ENCODE data around the gene UPK3A.
A peak's percentile ranks its signal among the peaks of the same experiment; 100 is the strongest.
"Not testable (repeated sequence)": the region's sequence is repeated elsewhere in the genome, so short reads cannot be mapped to it uniquely, and the experiment has no call there.

Gene UPK3A

DNA sequence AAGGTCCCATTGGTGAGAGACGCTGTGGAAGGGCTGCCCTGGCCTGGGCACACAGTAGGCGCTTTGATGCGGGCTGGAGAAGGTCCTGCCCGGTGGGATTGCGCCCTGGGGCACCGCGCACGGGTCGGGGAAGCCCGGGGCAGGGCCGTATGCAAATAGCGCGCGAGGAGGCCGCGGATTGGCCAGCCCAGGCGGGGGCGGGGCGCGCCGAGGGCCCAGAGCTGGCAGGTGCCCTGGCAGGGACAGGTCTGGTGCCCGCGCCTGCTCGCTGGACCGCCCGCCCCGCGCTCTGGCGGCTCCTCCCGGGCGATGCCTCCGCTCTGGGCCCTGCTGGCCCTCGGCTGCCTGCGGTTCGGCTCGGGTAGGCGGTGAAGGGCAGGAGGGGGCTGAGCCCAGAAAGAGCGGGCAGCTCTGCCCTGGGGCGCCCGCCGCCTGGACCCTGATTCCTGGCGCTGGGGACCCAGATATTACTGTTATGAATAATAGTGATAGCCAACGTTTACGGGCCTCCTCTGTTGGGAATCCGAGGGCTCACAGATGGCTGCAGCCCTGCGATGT is at the start of gene UPK3A:
UPK3A (plus strand) TSS at position 245 of the 558 bp plus-strand sequence; CDS start at position 310, 65 bp downstream.
- DNase-seq: peak; percentile 1

DNA sequence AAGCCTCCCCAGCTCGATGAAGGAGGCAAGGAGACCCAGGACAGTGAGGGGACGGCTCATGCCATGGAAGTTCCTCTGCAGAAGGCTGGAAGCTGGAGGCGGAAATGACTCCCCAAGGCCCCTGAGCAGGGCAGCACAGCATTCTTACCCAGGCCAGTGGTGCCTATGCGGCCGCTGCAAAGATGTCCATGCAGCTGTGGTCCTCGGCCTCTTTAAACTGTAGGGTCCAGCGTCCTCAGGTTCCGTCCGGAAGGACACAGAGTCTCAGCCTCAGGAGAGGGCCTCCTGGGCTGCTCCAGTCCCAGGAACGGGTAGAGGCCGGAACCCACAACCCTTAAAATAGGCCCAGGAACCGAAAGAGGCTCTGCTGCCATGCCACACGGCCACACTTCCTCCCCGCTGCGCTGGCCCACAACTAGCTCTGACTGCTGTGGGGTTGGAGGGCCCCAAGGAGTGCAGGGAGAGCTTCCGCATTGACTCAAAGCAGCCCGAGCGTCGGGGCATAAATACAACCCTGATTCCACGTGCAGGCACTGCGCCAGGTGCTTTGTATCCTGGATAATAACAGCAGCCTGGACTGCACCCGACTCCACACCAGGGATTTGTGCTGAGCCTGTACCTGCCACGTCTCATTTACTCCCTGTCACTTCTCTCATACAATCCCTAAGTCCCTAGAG is 49.5 kb upstream of the UPK3A start:
- no peak for DNase-seq

DNA sequence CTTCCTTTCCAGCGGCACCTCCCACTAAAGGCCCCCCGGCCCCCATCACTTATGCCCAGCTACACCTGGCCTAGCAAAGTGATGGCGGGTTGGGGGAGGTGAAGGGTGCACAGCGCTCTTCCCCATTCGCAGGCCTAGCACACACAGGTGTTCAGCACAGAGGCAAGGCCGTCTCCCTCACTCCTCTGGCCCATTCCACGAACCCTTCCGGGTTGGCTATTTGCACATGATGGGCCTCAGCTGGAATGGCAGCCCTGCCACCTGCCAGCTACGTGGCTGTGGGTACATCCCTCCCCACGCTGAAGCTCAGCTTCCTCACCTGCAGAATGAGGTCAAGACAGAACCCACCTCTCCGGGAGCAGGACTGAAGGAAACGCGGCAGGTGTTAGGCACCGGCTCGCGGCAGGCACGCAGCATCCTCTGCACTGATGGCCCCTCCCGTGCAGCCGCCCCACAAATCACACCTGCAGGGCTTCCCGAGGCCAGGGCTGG is 48.9 kb upstream of the UPK3A start:
- DNase-seq: no peak

DNA sequence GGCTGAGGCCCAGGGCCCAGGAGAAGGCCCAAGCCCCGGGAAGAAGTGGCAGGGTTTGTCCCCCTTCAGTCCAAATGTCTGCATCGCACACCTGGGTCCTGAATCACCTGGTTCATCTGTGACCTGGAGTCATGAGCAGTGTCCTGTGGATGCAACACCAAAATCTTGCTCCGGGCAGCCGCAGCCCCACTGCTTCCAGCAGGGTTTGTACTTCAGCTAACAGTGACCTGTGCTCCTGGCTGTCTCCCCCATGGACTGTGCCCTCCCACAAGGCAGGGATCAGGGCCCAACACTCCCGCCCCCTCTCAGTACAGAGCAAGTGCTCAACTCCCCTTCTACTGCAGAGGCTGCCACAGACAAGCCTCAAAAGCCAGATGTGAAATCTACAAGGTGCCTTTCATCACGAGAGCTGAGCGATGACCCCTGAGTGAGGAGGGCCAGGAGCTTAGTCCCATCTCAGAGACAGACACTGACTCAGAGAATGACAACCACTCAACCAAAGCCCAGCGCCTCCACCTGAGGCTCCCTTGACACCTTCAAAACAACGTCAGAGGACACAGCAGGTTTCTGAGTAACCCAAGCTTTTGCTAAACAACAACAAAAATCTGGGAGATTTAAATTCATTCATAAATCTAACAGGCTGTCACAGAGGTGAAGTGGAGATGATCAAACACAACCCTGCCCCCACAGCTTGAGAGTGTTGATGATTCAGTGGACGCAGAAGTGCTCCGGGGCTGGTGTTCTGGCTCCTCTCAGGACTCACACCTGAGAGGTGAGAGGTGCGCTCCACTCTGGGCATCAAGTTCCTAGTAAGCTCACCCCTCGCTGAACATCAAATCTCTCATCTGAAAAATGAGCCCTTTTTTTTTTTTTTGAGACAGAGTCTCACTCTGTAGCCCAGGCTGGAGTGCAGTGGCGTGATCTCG is 47.4 kb upstream of the UPK3A start:
- DNase-seq: no peak

DNA sequence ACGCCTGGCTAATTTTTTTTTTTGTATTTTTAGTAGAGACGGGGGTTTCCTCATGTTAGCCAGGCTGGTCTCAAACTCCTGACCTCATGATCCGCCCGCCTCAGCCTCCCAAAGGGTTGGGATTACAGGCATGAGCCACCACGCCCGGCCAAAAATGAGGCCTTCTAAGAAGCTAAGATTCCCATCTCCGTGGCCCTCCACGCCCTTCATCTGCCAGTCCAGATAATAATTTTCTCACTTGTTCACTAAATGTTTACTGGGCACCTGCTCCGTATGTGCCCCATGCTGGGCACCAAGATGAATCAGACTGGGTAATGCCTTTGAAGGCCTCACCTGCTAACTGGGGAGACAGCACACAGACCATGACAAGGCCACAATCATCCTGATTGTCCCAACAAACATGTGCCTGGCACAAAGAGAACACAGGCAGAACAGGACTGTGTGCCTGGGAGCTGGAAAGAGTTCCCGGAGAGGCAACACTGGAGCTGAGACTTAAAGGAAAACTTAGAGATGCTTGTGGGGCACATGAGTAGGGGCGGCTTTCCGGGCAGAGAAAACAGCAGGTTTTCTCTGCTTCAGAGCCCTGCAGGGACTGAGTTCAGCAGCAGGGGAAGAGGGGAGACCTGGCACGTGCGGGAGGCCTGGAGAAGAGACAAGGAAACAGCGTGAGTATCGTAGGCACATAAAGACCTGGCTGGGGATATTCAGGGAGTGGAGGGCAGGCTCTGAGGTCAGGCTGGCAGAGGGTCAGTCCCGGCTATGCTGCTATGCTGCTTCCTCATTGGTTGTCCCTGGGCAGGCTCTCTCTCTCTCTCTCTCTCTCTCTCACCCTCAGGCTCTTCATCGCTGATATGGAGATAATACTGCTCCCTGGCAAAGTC is 46.4 kb upstream of the UPK3A start:
- no peak for DNase-seq

DNA sequence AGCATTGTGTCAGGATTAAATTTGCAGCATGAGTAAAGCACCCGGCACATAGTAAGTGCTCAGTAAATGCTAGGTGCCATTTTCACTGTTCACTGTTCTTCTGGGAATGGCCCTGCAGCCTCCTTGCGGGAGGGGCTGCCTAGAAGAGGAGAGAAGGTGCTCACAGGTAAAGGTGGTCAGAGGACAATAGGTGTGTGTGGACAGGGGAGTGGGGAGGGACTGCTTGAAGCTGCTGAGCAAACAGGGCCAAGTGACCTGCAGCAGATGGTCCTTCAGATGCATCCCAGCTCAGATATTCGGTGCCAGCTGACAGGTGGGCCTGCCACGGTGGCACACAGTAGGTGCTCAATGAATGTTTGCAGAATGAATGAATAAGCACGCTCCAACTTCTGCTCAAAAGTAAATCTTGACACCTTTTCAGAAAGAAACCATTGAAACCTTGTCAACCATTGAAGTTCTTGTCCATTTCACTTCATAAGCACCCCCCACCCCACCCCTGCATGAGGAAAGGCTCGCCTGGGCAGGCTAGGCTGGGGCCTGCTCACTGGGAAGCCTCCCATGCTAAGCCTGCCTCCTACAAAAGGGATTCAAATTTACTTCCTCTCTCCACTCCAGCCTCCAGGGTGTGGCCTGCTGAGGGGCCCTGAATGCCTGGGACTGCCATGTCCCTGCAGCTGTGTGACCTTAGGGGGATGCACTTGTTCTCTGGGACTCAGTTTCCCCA is 45.6 kb upstream of the UPK3A start:
- DNase-seq: no peak

DNA sequence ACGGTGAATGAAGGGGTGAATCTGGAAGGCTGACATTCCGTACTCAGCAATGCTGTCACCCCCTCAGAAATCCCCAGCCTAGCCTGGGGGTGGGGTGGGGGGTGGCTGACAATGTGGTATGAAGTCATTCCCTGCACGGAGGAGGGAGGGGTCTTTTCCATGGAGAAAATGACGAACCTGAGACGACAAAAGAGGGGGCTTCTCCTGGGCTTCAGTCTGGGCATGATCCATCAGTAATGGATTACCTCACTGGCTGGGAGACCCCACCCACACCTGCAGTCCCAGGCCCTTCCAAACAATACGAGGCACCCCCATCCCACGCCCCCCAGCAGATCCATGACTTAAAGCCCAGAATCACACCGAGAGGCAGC is 45.1 kb upstream of the UPK3A start:
- DNase-seq: no peak

DNA sequence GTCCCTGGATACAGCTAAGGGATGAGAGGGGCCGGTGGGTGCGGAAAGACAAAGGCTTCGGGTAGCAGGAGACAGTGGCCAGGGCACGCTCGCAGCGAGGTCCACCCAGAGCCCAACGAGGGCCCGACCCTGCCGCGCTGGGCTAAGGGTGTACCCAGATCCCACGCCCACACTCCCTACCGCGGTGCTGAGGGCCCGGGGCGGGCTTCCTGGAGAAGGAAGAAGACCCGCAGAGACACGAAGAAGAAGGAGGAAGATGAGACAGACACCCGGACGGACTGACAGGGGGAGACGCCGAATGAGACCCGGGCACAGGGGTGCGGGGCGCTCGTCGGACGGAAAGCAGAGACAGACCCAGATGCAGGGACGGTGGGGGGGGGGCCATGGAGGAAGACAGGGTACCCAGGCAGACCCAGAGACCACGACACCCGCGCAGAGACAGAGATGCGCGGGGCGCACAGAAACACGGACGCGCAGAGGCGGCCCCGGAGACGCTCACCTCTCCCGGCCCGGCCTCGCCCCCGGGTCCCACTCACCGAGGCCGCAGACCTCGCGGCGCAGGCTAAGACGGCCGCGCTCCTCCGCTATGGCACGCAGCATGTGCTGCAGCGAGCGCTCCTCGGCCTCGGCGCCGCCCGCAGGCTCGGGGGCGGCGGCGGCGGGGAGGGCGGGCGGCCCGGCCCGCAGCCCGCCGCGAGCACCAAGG is 44.5 kb upstream of the UPK3A start:
- no peak for DNase-seq

DNA sequence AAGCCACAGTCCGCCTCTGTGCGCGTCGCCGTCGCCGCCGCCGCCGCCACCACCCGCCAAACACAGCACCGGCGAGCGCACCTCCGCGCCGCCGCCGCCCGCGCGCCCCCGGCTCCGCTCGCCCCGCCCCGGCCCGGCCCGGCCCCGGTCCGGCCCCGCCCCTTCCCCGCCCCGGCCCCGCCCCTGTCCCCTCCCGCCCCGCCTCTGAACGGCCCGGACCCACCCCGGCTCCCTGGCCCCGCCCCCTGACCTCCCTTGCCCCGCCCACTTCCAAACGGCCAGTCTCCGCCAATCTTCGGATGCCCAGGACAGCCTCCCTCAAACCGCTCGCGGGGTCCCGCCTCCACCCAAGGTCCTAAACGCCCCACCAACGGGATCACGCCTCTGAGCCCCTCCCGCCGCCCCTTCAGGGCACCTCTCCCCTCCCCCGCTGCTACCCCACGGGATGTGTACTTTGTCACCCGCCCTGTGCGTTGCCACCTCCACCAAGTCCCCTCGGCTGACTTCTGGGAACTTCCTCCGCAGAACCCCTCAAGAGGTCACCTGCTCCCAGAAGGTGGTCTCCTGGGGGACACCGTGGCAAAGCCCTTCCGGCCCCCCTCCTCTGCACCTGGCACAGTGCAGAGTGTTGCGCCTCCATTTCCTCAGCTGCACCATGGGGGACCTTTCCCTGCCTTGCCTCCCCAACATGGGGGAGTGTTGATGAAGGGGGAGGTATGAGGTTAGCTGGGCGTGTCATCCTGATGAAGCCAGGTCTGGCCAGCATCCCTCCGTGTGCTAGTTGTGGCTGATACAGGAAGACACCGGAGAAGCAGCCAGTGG is 43.7 kb upstream of the UPK3A start, which contains the start of gene KIAA0930:
KIAA0930 (minus strand) TSS at position 85 of the 822 bp plus-strand sequence. CDS start 191 bp downstream, outside the sequence.
- peak; percentile 45 for DNase-seq

DNA sequence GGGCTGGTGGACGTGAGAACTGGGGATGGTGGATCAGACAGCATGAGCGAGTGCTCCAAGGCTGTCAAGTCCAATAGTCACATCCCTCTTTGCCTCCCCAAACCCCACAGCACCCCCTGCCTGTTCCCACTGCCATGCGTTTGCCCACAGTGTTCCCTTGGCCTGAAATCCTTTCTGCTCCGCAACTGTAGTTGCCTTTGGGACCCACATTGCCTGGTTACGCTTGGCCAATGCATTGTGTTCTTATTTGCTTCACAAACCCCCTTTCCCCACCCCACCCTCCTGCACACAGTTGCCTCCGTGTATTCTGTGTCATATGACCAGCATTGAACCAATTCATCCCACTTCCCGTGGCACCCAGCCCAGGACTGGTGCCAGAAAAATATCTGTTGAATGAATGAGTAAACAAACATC is 42.0 kb upstream of the UPK3A start:
- no peak for DNase-seq

DNA sequence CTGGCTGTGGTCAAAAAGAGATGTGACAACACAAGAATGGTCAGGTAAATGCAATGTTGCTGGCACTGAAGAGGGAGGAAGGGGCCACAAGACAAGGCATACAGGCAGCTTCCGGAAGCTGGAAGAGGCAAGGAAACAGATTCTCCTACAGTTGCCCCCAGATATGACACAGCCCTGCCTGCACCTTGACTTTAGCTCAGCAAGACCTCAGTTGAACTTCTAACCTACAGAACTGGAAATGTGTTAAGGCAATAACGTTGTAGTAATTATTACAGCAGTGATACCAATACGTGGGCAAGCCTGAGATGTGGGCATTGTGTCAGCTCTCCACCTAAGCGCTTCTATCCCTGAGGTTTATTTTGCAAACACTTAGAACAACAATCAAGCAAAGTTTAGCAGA is 39.8 kb upstream of the UPK3A start:
- DNase-seq: no peak

DNA sequence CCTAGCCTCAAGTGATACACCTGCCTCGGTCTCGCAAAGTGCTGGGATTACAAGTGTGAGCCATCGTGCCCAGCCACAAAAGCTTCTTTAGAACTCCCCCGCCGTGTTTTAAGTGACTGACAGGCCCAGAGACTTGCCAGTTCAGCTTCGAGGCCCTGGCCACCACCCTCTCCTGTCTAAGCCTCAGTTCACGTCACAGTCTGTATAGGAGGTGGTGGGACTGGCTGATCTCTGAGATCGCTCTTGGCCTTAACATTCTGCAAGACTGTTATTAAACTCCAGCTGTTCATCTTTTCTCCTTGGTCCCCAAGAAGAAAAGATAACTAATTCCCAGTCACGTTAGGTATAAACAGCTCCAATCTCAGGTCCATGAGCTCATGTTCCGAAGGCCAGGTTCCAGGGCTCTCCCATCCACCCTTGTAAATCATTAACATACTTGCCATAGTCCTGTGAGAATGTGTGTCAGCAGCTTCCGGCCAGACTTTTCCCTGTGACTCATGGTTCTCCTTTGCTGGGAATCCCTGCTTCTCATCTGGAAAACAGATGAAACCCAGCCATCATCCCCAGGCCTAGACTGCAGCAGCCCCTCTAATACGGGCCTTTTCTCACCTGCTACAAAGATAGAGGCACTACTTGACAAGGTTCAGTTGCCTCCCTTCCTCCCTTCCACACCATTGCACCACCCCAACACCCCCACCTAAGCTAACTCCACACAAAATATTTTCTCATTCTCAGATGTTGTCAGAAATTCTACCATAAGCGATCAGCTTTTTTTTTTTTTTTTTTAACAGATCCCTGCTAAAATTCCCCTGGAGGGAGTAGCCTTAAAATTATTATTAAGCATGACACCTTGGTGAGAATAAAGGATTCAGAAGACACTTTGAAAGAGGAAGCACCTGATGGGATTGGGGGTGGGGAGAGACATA is 38.4 kb upstream of the UPK3A start:
- peak; percentile 99 for DNase-seq

DNA sequence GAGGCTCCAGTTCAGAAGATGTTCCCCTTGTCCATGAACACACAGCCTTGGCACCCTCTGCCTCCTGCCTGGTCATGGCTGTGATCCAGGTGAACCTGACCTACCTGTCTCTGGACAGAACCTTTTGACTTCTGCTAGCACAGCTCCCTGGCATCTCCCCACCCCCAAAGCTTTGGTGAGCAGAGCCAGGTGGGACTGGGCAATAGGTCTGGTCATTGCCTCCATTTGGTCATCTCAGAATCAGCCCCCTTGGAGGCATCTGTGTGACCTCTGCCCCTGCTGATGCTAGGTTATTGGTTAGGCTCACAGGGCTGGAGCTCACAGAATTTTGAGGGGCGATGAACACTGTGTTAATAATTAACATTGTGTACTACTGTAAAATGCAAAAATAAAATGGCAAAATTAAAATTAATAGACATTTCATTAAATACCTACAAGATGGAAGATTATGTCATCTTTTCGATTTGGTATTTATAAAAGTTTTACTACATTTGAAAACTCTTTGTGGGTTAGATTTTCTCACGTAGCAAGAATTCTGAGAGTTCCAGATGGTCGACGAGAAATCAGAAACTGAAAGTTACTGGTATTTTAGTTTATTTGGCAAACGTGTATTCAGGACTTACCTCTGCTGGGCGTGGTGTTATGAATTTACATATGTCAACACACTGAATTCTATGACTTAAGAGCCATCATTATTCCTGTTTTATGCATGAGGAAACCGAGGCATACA is 35.8 kb upstream of the UPK3A start:
- DNase-seq: no peak

DNA sequence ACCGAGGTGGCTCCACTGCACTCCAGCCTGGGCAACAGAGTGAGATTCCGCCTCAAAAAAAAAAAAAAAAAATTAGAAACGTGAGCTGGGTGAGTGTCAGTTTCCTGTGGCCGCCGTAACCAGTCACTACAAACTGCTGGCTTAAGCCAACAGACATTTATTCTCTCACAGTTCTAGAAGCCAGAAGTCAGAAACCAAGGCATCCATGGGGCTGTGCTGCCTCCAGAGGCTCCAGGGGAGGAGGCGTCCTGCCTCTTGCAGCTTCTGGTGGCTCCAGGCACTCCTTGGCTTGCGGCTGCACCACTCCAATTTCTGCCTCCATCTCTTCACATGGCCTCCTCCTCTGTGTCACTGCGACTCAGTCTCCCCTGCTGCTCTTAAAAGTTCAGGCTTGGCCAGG is 32.9 kb upstream of the UPK3A start:
- DNase-seq: no peak

DNA sequence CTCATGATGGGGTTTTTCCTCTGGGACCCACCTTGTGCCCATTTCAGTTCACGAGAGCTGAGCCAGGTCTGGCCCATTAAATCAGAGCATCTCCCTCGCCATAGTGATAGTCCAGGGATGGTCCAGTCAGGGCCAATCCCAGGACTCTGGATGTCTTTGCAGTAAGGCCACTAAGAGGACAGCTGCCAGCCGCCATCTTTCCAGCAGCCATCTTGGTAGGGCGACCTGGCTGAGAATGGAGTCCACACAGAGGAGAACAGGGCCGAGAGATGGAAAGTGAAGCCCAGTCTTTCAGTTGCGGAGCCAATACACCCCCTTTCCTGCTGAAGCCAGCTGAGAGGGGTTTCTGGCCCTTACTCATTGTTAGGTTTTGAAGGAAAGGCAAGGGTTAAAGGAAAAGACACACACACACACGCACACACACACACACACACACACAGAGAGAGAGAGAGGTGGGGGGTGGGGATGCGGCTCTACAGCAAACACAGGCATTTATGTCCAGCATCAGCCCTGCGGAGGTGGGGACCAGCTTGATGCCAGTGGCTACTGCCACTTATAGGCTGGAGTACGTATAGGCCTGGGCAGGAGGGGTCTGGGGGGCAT is 31.6 kb upstream of the UPK3A start:
- DNase-seq: no peak

DNA sequence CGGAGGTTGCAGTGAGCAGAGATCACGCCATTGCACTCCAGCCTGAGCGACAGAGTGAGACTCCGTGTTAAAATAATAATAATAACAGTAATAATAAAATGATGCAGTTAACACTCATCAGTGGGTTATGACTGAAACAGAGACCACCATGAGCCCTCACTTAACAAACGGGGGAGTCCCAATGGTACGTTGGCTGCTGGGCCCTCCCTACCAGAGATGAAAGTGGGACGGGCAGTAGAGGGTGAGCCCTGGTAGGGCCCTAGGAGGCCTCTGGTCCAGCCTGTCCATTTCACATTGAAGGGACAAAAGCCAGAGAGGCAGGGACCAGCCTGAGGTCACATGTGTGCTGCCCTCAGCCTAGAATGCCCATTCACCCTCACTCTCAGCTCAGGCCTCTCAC is 30.4 kb upstream of the UPK3A start:
- DNase-seq: no peak

DNA sequence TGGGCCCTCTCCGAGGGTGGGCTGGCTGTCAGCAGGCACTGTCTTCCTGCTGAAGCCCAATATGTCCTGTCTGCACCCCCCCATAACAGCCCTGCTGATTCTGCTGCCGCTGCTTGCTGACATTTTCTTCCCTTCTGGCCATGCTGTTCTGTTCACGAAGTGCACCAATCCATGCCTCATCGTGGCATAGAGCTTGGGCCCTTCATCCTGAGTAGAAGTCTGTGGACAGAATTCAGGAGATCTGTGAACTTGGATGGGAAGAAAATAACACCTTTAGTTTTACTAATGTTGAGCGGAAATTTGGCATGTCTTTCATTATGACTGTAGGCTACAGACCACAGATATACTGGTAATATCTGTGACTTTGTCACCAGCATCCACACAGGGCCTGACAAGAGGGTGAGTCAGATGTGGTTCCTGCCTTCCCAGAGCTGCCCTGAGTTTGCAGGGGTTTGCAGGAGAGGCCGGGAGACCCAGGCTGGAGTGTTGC is 29.9 kb upstream of the UPK3A start:
- DNase-seq: no peak

DNA sequence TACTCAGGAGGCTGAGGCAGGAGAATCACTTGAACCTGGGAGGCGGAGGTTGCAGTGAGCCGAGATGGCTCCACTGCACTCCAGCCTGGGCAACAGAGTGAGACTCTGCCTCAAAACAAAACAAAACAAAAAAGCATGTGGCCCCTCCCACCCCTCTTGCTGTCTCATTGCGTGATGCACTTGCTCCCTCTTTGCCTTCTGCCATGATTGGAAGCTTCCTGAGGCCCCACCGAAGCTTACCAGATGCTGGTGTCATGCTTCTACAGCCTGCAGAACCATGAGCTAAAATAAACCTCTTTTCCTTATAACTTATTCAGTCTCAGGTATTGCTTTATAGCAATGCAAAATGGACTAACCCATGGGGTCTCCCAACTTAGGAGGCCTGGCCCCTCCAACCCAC is 26.8 kb upstream of the UPK3A start:
- DNase-seq: not testable (repeated sequence)
